ENCODE data around the gene DNAH12.

- TF ChIP-seq, protein P1, sequence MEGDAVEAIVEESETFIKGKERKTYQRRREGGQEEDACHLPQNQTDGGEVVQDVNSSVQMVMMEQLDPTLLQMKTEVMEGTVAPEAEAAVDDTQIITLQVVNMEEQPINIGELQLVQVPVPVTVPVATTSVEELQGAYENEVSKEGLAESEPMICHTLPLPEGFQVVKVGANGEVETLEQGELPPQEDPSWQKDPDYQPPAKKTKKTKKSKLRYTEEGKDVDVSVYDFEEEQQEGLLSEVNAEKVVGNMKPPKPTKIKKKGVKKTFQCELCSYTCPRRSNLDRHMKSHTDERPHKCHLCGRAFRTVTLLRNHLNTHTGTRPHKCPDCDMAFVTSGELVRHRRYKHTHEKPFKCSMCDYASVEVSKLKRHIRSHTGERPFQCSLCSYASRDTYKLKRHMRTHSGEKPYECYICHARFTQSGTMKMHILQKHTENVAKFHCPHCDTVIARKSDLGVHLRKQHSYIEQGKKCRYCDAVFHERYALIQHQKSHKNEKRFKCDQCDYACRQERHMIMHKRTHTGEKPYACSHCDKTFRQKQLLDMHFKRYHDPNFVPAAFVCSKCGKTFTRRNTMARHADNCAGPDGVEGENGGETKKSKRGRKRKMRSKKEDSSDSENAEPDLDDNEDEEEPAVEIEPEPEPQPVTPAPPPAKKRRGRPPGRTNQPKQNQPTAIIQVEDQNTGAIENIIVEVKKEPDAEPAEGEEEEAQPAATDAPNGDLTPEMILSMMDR (IDR thresholded peaks at IDR 0.05): no peak
- TF ChIP-seq TEAD1 (CRISPR knock-in tag; IDR thresholded peaks at IDR 0.05) (no peak), GABPB1 (CRISPR knock-in tag; IDR thresholded peaks at IDR 0.05) (no peak)
These were observed 13.0 kb upstream of the DNAH12 start for GRCh38 chr3:57557085-57557537.
